GM19467 (cell line): Measurements from ENCODE around the gene SPTBN2.
A peak's percentile ranks its signal among the peaks of the same experiment; 100 is the strongest.

Experiments
- ATAC-seq: cut with Tn5 transposase; IDR thresholded peaks from one replicate; pipeline ENCODE4 v1.9.1; 2021; ENCODE audit warnings: mild to moderate bottlenecking, moderate library complexity; ENCODE audit not compliant: unreplicated experiment

SPTBN2 gene

DNA sequence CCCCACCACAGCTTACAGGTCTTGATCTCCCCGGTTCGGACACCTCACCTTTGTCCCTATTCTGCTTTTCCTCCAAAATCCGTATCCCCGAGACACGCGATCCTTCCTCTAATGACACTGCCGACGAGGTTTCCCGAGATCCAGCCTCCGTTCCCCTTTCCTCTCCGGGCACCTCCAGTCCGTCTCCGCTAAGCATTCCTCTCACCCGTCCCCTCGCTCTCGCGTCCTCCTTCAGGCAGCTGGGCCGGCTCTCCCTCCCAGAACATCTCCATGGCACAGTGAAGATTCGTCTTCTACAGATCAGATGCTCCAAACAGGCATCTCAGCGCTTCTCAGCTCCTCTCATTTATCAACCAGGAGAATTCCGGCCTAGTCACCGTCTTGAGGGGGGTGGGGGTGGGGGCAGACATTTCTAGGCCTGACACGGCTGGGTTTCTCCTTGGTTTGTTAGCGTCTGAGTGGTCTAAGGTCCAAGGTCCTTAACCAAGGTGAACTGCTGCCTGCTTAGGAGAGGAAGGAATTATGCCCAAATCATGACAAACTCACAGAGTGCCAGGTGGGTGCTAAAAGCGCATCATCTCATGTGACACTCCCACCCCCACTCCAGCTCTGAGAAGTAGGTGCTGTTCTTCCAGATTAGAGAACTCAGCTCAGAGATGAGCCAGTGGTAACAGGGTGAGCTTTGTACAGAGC is at the start of gene SPTBN2:
TSS of gene SPTBN2 (minus strand) at position 524 of the 693 bp plus-strand sequence. CDS start 7,976 bp downstream, outside the sequence.
- ATAC-seq, result no peak

DNA sequence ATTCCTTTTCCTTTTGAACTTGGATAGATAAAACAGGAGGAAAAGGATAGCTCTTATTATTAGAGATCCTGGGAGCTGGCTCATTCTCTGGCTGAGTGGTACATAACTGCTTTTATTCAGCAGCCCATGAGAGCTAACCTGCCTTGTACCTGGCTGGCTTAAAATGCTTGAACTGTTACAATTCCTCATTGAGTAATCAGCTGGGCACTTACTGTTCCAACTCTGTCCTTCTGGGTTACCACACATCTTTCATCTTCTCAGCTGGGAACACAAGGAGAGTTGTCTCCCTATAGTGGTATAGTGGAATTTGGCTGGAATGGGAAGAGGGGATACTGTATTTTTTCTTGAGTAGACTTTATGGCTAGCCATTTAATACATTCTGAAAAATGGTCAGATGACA is 39.8 kb upstream of the SPTBN2 start:
- no peak for ATAC-seq

DNA sequence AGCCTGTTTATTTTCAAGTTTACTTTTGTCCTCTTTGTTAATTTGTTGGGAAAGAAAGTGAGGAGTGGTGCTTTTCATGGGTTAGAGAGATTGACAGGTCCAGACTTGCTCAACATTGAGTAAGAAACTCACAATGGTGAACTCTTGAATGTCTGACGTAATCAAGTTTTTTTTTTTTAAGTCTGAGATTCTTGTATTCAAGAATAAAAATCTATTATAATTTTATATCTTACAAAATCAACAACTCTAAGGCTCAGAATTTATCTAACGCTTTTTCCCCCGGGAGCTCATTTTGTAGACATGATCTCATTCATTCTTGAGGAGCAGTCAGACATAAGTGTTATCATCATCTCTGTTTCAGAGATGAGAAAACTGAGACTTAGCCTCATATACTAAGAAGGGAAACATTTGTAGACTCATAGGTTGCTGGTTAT is 39.1 kb upstream of the SPTBN2 start:
- no peak for ATAC-seq

DNA sequence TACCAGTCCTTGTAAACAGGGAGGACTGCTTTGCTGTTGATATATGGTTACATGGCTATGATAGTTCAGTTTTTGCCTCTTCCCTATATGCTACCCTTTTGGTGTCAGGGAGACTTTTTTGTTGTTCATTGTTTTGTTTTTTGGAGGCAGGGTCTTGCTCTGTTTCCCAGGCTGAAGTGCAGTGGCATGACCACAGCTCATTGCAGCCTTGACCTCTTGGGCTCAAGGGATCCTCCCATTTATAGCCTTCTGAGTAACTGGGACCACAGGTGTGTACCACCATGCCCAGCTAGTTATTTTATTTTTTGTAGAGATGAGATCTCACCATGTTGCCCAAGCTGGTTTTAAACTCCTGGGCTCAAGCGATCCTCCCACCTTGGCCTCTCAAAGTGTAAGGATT is 38.6 kb upstream of the SPTBN2 start:
- ATAC-seq, result no peak

DNA sequence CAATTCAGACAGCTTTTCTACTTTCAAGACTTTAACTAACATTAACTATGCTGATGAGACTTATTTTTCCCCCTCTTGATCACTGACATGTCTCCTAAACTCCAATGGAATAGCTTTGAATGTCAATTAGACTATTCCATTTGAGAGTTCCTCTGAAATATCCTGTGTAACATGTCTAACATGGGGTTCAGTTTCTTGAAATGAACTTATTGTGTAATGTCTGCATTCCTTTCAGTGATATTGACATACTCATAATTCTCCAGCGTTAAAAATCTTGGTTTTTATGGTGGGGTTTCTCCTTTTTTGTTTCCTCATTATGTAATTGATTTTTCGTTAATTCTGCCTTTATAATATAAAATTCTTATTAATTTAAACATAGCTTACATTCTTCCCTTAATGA is 37.7 kb upstream of the SPTBN2 start:
- no peak for ATAC-seq

DNA sequence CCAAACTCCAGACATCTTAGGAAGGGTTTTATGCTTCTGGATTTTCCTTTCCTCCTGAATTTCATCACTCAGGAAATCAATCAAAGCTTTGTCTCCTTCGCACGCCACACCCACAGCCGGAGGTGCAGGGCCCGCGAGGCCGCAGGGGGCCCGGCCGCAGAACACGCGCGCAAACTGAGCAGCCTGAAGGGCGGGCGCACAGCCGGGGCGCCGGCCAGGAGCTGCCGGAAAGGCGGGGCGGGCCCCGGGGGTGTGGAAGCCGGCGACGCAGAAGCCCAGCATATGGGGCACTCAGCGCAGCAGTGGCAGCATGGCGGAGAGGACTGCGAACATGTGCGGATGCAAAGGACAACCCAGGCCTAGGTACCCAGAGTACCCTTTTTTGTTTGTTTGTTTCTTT is 33.1 kb upstream of the SPTBN2 start:
- no peak for ATAC-seq

DNA sequence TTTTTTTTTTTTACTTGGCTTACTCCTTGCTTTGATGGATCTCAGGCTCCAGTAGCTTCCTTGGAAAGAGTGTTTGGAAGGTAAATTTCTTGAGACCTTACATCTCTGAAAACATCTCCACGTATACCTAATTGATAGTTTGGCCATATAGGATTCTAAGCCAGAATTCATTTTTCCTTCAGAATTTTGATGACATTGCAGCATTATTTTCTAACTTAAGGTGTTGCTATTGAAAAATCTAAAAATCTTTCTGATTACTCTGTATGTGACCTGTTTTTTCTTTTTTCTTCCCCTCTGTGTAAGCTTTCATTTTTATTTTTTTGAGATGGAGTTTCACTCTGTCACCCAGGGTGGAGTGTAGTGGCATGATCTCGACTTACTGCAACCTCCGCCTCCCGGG is 23.1 kb upstream of the SPTBN2 start:
- ATAC-seq, result no peak

DNA sequence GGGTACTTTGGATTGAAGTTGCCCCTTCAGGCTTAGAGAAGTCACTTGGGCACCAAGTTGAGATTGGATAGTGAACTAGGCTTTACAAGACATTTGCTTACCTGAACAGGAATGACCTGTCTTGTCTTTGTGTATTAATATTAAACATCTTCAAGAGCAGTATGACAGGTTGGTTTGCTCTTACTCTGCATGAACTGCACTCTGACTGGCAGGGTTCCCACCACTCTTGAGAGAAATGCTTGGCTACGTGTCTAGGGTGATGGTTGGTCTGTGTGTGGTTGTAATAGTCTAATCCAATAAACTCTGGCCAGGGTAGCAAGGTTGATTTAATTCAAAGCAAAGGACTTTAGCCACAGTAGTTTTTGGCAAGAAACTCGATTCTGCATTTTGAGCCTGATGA is 20.1 kb upstream of the SPTBN2 start:
- no peak for ATAC-seq

DNA sequence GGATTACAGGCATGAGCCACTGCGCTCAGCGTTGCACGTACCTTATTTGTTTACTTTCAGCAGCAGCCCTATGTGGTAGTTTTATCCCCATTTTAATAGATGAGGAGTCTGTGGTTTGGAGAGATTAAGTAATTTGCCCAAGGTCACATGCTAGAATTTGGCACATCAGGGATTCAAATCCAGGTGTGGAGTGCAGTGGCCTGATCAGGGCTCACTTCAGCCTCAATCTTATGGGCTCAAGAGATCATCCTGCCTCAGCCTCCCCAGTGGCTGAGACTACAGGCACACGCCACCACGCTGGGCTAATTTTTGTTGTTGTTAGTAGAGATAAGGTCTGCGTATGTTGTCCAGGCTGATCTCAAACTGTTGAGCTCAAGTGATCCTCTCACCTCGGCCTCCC is 18.5 kb upstream of the SPTBN2 start:
- no peak for ATAC-seq

DNA sequence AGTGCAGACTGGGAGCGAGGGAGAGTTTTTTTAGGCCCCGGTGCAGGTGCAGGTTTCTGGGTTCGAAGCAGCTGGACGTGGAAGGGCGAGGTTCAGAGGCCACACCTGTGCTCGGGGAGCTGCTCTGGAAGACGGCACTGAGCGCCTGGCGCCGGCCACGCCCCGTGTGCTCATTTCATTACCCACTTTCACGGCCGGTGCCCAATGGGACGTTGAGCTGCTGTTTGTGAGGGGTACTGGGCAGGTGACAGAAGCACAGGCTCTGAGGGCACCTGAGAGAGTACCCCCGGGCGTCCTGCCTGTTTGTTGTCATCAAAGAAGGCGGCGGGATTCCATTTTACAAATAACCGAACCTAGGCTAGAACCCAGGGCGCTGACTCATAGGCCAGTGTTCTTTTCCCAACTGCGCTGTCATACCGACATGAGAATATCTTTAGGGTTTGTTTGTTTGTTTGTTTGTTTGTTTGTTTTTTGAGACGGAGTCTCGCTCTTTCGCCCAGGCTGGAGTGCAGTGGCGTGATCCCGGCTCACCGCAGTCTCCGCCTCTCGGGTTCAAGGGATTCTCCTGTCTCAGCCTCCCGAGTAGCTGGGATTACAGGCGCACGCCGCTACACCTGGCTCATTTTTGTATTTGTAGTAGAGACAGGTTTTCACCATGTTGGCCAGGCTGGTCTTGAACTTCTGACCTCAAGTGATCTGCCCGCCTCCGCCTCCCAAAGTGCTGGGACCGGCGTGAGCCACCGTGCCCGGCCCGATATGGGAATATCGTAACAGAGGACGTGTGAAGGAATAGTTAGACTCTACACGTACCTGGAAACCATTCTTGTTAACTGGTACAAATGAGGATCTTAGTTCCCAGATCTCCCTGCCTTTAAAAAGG is 16.6 kb upstream of the SPTBN2 start:
- ATAC-seq, result peak; percentile 16

DNA sequence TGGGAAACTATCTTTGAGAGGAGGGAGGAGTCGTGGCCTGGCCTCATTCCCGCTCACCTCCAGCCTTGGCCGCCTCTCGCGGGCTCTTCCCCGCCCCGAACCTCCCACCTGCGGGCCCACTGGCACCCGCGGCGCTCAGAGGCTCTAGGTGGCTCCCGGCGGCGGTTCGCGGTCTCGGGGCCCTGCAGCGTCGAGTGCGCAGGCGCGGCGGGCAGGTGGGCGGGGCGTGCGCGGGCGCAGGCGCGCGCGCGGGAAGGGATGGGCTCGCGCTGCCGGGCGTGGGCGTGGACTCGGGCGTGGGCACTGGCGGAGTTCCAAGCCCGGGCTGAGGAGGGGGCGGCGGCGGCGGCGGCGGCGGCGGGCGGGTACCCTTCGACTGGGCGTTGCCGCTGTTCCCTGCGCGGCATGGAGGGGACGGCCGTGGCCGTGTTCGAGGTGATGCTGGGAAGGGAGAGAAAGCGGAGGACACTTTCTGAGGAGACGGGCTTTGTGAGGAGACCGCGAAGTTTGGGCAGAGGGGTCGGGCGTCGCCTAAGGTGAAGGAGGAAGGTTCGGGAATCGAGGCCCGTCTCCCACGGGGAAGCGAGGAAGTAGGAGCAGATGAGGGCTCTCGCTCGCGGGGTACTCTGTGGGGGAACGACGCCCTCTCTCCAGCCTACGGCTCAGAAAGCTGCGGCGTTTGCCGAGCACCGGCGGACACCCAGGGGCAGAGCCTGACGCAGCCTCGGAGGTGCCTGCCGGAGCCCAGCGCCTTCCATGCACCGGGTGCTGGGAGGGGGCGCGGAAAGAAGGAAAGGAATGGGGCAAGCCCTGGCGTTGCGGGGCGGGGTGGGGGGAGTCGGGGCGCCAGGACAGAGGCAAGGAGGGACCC is 15.7 kb upstream of the SPTBN2 start:
- peak; percentile 70 for ATAC-seq

DNA sequence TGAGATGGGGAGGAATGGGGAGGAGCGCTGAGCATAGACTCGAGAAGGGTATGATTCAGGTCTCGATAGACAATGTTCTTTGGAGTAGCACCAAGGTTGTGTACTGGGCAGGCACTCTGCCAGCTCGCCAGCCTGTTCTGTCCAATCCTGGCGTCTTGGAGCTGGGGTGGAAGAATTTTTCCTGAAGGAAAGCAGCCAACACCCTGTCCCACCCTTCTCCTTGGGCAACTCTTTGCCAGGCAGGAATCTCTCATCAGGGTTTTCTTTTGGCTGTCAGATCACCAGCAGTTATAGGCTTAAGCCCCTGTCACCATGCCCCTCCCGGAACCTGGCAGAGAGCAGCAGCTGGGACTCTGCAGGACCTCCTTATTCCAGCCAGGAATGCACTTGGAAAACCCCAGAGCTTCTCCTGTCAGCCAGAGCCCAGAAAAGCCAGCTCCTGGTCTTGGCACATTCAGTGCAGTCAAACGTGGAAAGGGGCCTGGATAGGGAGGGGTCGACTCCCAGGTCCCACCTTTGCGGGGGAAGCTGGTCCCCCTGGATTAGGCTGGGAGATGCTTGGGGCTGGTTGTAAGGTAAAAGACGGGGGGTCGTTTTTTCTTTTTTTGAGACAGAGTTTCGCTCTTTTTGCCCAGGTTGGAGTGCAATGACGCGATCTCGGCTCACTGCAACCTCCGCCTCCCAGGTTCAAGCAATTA is 14.4 kb upstream of the SPTBN2 start:
- no peak for ATAC-seq

DNA sequence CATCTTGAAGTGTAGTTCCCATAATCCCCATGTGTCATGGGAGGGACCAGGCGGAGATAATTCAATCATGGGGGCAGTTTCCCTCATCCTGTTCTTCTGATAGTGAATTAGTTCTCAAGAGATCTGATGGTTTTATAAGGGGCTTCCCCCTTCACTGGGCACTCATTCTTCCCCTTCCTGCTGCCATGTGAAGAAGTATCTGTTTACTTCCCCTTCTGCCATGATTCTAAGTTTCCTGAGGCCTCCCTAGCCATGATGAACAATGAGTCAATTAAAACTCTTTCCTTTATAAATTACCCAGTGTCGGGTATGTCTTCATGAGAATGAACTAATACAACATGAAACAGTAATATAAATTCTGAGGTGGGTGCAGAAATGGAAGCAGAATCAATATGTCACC is 12.1 kb upstream of the SPTBN2 start:
- ATAC-seq, result no peak

DNA sequence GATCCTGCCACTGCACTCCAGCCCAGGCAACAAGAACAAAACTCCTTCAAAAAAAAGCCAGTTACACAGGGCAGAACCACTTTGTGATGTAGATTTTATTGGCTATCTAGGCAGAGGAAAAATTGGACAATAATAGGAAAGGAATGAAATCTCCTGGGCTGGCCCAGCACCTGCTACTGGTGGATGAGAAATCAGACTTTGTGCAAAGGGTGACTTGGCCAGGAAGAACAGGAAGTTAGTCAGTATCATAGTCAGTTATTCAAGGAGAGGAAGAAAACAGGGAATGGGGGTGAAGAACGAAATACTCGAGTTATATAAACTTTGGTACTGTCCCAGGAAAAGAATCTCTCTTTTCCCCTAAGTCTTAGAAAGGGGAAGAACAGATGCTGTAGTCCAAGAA is 11.0 kb upstream of the SPTBN2 start:
- no peak for ATAC-seq

DNA sequence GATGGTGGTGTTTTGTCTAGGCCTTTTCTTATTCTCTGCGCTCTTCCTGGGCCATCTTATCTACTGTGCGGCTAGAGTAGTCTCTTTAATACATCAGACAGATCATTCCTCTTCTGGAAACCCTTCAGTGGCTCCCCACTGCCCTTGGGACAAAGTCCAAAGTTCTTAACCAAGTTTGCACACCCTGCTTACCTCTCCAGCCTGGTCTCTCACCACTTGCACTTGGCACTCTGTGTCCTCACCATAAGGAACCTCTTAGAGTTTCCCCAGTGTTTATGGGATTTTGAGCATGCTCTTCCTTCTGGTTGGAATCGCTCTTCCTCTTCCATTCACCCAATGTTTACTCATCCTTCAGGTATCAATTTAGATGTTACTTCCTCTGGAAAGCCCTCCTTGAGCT is 5.2 kb upstream of the SPTBN2 start:
- ATAC-seq, result no peak

DNA sequence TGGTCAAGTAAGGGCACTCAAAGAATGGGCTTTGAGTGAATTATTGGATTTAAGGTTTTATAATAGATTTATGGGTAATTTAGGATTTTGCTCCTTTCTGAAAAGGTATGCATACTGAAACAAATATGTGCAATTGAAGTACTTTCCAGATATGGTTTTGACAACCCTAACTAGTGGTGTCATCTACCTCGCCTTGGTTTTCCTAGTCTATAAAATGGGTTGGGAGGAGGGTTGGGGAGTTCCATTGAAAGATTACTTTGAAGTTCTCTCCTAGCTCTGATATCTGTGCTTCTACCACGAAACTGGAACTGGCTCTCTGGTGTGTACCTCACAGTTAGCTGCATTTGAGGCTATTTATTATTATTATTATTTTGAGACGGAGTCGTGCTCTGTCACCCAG is 431 bp upstream of the SPTBN2 start:
- ATAC-seq, result no peak

DNA sequence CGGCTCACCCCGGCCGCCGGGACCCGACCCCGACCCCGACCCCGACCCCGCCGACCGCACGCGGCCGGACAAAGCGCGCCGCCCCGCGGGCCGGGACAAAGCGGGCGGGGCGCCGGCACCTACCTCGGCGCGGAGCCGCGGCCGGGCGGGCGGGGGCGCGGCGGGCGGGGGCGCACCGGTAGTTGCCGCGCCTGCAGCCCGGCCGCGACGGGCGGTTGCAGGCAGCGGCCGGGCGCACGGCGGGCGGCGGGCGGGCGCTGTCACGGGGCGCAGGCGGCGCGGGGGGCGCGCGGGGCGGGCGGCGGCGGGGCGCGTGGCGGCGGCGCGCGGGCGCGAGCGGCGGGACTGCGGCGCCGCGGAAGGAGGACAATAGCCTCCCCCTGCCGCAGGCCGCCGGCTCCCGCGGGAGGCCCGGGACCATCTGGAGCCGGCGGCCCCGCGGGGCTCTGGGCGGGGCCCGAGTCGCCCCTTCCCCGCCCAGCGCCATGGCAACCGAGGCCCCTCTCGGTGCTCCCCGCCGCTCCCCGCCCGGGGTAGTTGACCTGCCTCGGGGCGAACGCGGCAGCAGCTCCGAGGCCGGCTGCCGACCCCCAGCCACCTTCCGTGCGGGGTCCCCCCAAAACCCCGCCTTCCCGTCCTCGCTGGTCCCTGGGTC is 851 bp downstream of the SPTBN2 start:
- no peak for ATAC-seq

DNA sequence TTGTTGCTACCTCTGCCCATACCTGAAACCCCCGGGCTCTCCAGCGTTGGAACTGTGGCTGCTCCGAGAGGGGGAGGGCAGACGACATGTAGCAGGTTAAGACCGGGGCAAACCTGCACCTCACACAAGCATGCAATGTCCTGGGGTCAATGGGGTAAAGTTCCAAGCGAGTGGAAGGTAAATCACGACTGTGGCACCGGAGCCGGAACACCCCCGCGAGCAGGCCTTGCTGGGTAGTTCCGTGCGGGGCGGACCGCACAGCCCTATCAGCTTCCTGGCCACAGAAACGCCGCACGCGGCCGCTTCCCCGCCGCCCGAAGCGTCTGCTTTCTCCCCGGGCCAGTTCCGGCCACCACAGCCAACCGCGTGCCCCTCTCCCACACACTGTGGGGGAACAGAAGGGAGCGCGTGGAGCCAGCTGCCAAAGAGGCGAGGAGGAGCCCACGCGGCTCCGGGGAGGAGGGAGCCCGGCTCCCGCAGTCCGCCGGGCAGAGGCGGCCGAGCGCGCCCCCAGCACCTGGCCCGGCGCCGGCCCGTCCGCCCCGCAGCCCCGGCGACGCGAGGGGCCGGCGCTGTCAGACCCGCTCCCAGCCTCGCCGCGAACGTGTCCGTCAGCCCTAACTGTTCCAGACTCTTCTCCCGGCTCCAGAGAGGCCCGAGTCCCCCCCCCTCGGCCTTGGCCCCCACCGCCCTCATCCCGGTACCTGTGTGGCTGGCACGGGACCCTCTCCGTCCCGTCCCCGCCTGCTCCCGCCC is 1.6 kb downstream of the SPTBN2 start:
- no peak for ATAC-seq

DNA sequence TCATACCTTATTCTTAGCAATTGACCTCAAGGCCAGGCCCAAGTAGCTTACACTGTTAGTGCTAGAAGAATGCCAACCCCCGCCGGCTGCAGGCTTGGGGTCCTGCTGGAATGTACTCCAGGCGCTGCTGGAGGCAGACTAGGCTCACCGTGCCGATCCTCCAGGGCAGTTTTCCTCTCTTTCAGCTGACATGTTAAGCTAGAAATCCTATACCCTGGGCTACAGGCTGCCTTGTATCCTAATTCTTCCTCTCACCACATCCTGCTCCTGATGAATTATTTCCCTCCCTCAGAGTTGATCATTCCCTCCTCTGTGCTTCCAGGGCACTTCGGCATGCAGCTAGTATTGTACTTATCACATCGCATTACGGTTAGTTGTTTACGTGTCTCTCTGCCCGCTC is 3.4 kb downstream of the SPTBN2 start:
- ATAC-seq, result no peak

DNA sequence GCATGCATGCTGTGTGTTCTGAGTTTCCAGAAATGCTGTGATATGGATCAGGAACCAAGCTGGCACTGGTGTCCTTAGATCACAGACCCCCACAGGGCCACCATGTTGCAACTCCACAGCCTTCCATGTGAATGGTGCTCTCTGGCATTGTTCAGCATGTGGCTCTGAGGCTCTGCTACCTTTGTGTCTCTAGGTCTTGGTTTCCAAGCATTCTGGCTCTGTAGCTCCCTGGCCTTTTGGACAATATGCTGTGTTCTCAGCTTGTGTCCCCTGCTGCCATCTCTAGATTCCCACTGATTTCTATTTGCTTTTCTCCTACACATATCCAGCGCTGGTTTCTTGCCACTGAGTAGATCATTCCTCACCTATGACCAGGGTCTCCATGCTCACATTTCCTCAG is 3.9 kb downstream of the SPTBN2 start:
- ATAC-seq, result no peak
